Measurements from ENCODE around the gene APPL2.

Gene APPL2

GRCh38 chr12:105271364-105271763 is 35.4 kb upstream of the APPL2 start:
- no peak overlapping the region for H4K8ac ChIP-seq (ENCODE audit: low read depth, low read length)
- H3K27ac ChIP-seq (replicated peaks; ENCODE audit: low read length) = no peak overlapping the region
- no peak overlapping the region for H3K14ac ChIP-seq (ENCODE audit: low read length)
- no peak overlapping the region for H2BK120ac ChIP-seq (ENCODE audit: low read depth, low read length)
- no peak overlapping the region for H4K91ac ChIP-seq (ENCODE audit: low read depth, low read length, poor library complexity)
- no CpG with 5 or more reads among the region's 1 CpG for WGBS, 2 donors (ENCODE audit: extremely low coverage in 2 of 2, insufficient read length in 2 of 2, insufficient replicate concordance in 1 of 2)
- no peaks in the 10 kb centered on the region for H3K9me3 ChIP-seq (replicated peaks in 1 of 2; ENCODE audit: control insufficient read depth in 2 of 2, insufficient read depth in 1 of 2, low read depth in 1 of 2, low read length in 2 of 2)
- H3K18ac ChIP-seq (ENCODE audit: low read length) = no peak overlapping the region
- H3K23ac ChIP-seq (ENCODE audit: low read depth, low read length, poor library complexity) = no peak overlapping the region
- no peak overlapping the region for H2BK12ac ChIP-seq (ENCODE audit: low read length)
- no peaks in the 10 kb centered on the region for H3K79me1 ChIP-seq (ENCODE audit: low read depth, low read length)
- H2AFZ ChIP-seq (ENCODE audit: low read length) = no peak overlapping the region
- H3K4me1 ChIP-seq (ENCODE audit: control insufficient read depth in 2 of 2, insufficient read depth in 1 of 2, low read depth in 1 of 2, low read length in 2 of 2) = no peaks in the 10 kb centered on the region
- no peak overlapping the region for H3K4me2 ChIP-seq (ENCODE audit: insufficient read depth, low read length, poor library complexity, severe bottlenecking)
- no peak overlapping the region for H3K9ac ChIP-seq (ENCODE audit: low read depth, low read length, poor library complexity)
- no peak for DNase-seq (ENCODE audit: low spot score)
- no peak overlapping the region for H2BK15ac ChIP-seq (ENCODE audit: low read length)
- no peak overlapping the region for H3K4me3 ChIP-seq (ENCODE audit: low read length in 2 of 2)
- H3K36me3 ChIP-seq (replicated peaks in 1 of 2; ENCODE audit: control insufficient read depth in 2 of 2, insufficient read depth in 2 of 2, low read length in 2 of 2) = no peaks in the 10 kb centered on the region
- no peak overlapping the region for H3K4ac ChIP-seq (ENCODE audit: low read length)
- H2BK5ac ChIP-seq (ENCODE audit: low read length) = no peak overlapping the region
- H3K27me3 ChIP-seq (ENCODE audit: control insufficient read depth in 3 of 3, insufficient read depth in 3 of 3, low read depth in 1 of 3, low read length in 3 of 3) = peaks cover 0 to 10% (median 0%) of the 10 kb centered on the region in 3 experiments
- H2AK5ac ChIP-seq (ENCODE audit: low read depth, low read length) = no peak overlapping the region

GRCh38 chr12:105270671-105271255 is 34.8 kb upstream of the APPL2 start:
- no CpG with 5 or more reads among the region's 4 CpGs for WGBS, 2 donors (ENCODE audit: extremely low coverage in 2 of 2, insufficient read length in 2 of 2, insufficient replicate concordance in 1 of 2)
- Histone ChIP-seq H2BK5ac (ENCODE audit: low read length) (no peak overlapping the region), H3K4me2 (ENCODE audit: insufficient read depth, low read length, poor library complexity, severe bottlenecking) (no peak overlapping the region), H2AFZ (ENCODE audit: low read length) (no peak overlapping the region), H4K91ac (ENCODE audit: low read depth, low read length, poor library complexity) (no peak overlapping the region), H3K9me3 (replicated peaks in 1 of 2; ENCODE audit: control insufficient read depth in 2 of 2, insufficient read depth in 1 of 2, low read depth in 1 of 2, low read length in 2 of 2) (no peaks in the 10 kb centered on the region), H3K18ac (ENCODE audit: low read length) (no peak overlapping the region), H2BK15ac (ENCODE audit: low read length) (no peak overlapping the region), H3K27ac (replicated peaks; ENCODE audit: low read length) (no peak overlapping the region), H2BK120ac (ENCODE audit: low read depth, low read length) (no peak overlapping the region), H3K23ac (ENCODE audit: low read depth, low read length, poor library complexity) (no peak overlapping the region), H3K79me1 (ENCODE audit: low read depth, low read length) (no peaks in the 10 kb centered on the region), H3K4me3 (ENCODE audit: low read length in 2 of 2) (no peak overlapping the region), H4K8ac (ENCODE audit: low read depth, low read length) (no peak overlapping the region), H3K4me1 (ENCODE audit: control insufficient read depth in 2 of 2, insufficient read depth in 1 of 2, low read depth in 1 of 2, low read length in 2 of 2) (no peaks in the 10 kb centered on the region), H3K4ac (ENCODE audit: low read length) (no peak overlapping the region), H3K14ac (ENCODE audit: low read length) (no peak overlapping the region), H3K9ac (ENCODE audit: low read depth, low read length, poor library complexity) (no peak overlapping the region), H2BK12ac (ENCODE audit: low read length) (no peak overlapping the region), H3K27me3 (ENCODE audit: control insufficient read depth in 3 of 3, insufficient read depth in 3 of 3, low read depth in 1 of 3, low read length in 3 of 3) (peaks cover 0 to 10% (median 0%) of the 10 kb centered on the region in 3 experiments), H2AK5ac (ENCODE audit: low read depth, low read length) (no peak overlapping the region), H3K36me3 (replicated peaks in 1 of 2; ENCODE audit: control insufficient read depth in 2 of 2, insufficient read depth in 2 of 2, low read length in 2 of 2) (no peaks in the 10 kb centered on the region)
- DNase-seq (ENCODE audit: low spot score) = no peak

- Histone ChIP-seq H2BK5ac (ENCODE audit: low read length) (no peak overlapping the region), H3K4ac (ENCODE audit: low read length) (no peak overlapping the region), H3K23ac (ENCODE audit: low read depth, low read length, poor library complexity) (no peak overlapping the region), H4K8ac (ENCODE audit: low read depth, low read length) (no peak overlapping the region), H3K4me2 (ENCODE audit: insufficient read depth, low read length, poor library complexity, severe bottlenecking) (no peak overlapping the region), H2BK15ac (ENCODE audit: low read length) (no peak overlapping the region), H3K4me1 (ENCODE audit: control insufficient read depth in 2 of 2, insufficient read depth in 1 of 2, low read depth in 1 of 2, low read length in 2 of 2) (no peaks in the 10 kb centered on the region), H2AFZ (ENCODE audit: low read length) (no peak overlapping the region), H3K27ac (replicated peaks; ENCODE audit: low read length) (no peak overlapping the region), H2BK120ac (ENCODE audit: low read depth, low read length) (no peak overlapping the region), H3K36me3 (replicated peaks in 1 of 2; ENCODE audit: control insufficient read depth in 2 of 2, insufficient read depth in 2 of 2, low read length in 2 of 2) (no peaks in the 10 kb centered on the region), H3K79me1 (ENCODE audit: low read depth, low read length) (no peaks in the 10 kb centered on the region), H3K14ac (ENCODE audit: low read length) (no peak overlapping the region), H3K4me3 (ENCODE audit: low read length in 2 of 2) (no peak overlapping the region), H2BK12ac (ENCODE audit: low read length) (no peak overlapping the region), H3K9me3 (replicated peaks in 1 of 2; ENCODE audit: control insufficient read depth in 2 of 2, insufficient read depth in 1 of 2, low read depth in 1 of 2, low read length in 2 of 2) (no peaks in the 10 kb centered on the region), H2AK5ac (ENCODE audit: low read depth, low read length) (no peak overlapping the region), H3K18ac (ENCODE audit: low read length) (no peak overlapping the region), H3K9ac (ENCODE audit: low read depth, low read length, poor library complexity) (no peak overlapping the region), H3K27me3 (ENCODE audit: control insufficient read depth in 3 of 3, insufficient read depth in 3 of 3, low read depth in 1 of 3, low read length in 3 of 3) (peaks cover 0 to 10% (median 0%) of the 10 kb centered on the region in 3 experiments), H4K91ac (ENCODE audit: low read depth, low read length, poor library complexity) (no peak overlapping the region)
- WGBS, 2 donors (ENCODE audit: extremely low coverage in 2 of 2, insufficient read length in 2 of 2, insufficient replicate concordance in 1 of 2) = no CpG with 5 or more reads among the region's 4 CpGs
- DNase-seq (ENCODE audit: low spot score) = no peak
Measured at GRCh38 chr12:105267711-105268110, 31.7 kb upstream of the APPL2 start.

GRCh38 chr12:105264771-105265170 is 28.8 kb upstream of the APPL2 start:
- Histone ChIP-seq H3K4me2 (ENCODE audit: insufficient read depth, low read length, poor library complexity, severe bottlenecking) (no peak overlapping the region), H2AK5ac (ENCODE audit: low read depth, low read length) (no peak overlapping the region), H3K23ac (ENCODE audit: low read depth, low read length, poor library complexity) (no peak overlapping the region), H4K91ac (ENCODE audit: low read depth, low read length, poor library complexity) (no peak overlapping the region), H2BK120ac (ENCODE audit: low read depth, low read length) (no peak overlapping the region), H2BK15ac (ENCODE audit: low read length) (no peak overlapping the region), H3K27me3 (ENCODE audit: control insufficient read depth in 3 of 3, insufficient read depth in 3 of 3, low read depth in 1 of 3, low read length in 3 of 3) (no peaks in the 10 kb centered on the region), H4K8ac (ENCODE audit: low read depth, low read length) (no peak overlapping the region), H3K79me1 (ENCODE audit: low read depth, low read length) (no peaks in the 10 kb centered on the region), H2AFZ (ENCODE audit: low read length) (no peak overlapping the region), H2BK5ac (ENCODE audit: low read length) (no peak overlapping the region), H3K18ac (ENCODE audit: low read length) (no peak overlapping the region), H3K9ac (ENCODE audit: low read depth, low read length, poor library complexity) (no peak overlapping the region), H3K4ac (ENCODE audit: low read length) (no peak overlapping the region), H3K4me3 (ENCODE audit: low read length in 2 of 2) (no peak overlapping the region), H3K27ac (replicated peaks; ENCODE audit: low read length) (no peak overlapping the region), H3K36me3 (replicated peaks in 1 of 2; ENCODE audit: control insufficient read depth in 2 of 2, insufficient read depth in 2 of 2, low read length in 2 of 2) (no peaks in the 10 kb centered on the region), H3K9me3 (replicated peaks in 1 of 2; ENCODE audit: control insufficient read depth in 2 of 2, insufficient read depth in 1 of 2, low read depth in 1 of 2, low read length in 2 of 2) (no peaks in the 10 kb centered on the region), H2BK12ac (ENCODE audit: low read length) (no peak overlapping the region), H3K4me1 (ENCODE audit: control insufficient read depth in 2 of 2, insufficient read depth in 1 of 2, low read depth in 1 of 2, low read length in 2 of 2) (no peaks in the 10 kb centered on the region), H3K14ac (ENCODE audit: low read length) (no peak overlapping the region)
- DNase-seq (ENCODE audit: low spot score) = no peak
- no CpG with 5 or more reads among the region's 4 CpGs for WGBS, 2 donors (ENCODE audit: extremely low coverage in 2 of 2, insufficient read length in 2 of 2, insufficient replicate concordance in 1 of 2)

Measured in neuronal stem cell (in vitro differentiated cells).